AG08396 (cell line): Measurements from ENCODE around the gene OR5H2.

Experiments used
- DNase-seq: peaks from one replicate; pipeline ENCODE4 v3.0.0; 2012; ENCODE audit warnings: low spot score, mixed read lengths

Gene OR5H2

DNA sequence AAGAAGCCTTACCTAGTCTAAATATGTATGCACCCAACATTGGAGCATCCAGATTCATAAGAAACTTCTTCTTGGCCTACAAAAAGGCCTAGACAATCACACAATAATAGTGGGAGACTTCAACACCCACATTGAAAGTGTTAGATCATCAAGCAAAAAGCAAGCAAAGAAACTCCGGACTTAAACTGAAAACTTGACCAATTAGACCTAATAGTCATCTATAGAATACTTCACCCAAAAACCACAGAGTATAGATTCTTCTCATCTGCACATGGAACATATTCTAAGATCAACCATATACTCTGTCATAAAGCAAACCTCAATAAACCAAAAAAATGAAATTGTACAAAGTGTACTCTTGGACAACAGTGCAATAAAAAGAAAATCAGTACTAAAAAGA, 49.0 kb downstream of the OR5H2 start:
- DNase-seq: no peak
